Astrocyte (in vitro differentiated cells and primary cell): ENCODE measurements around the gene NSRP1.

Experiments used
- CTCF ChIP-seq: IDR thresholded peaks from 2 replicates; pipeline ENCODE4 v1.5.1; 2011; ENCODE audit warnings: low read depth, mild to moderate bottlenecking, inconsistent platforms, low read length, moderate library complexity; ENCODE audit not compliant: insufficient read depth
- EZH2 ChIP-seq: IDR thresholded peaks from 2 replicates; pipeline ENCODE4 v1.6.1; 2012; ENCODE audit warnings: mild to moderate bottlenecking, low read length, inconsistent platforms; ENCODE audit not compliant: insufficient read depth

GRCh38 chr17:30082773-30083172, 33.8 kb upstream of the NSRP1 start:
- TF ChIP-seq CTCF, result no peak
- no peak for TF ChIP-seq EZH2
